A549 (cell line): ENCODE measurements around the gene MYO9A.

Experiments
- CBX8 ChIP-seq: fragments of 200-600 bp; sonication (generic); IDR thresholded peaks from 2 replicates; pipeline ENCODE4 v1.6.1; 2016
- CEBPB ChIP-seq, 2 experiments: fragments of >200 bp in 1 of 2; sonication (Bioruptor Twin) in 1 of 2; formaldehyde crosslinking in 1 of 2; IDR thresholded peaks; 2 replicates each; pipeline ENCODE4 v1.6.1; 2012 to 2016
- CHD4 ChIP-seq: fragments of 200-600 bp; sonication (generic); IDR thresholded peaks from 2 replicates; pipeline ENCODE4 v1.6.1; 2016; ENCODE audit warnings: antibody characterized with exemption, mild to moderate bottlenecking, borderline replicate concordance
- CTCF ChIP-seq: fragments of >200 bp; sonication (Bioruptor Twin); formaldehyde crosslinking; IDR thresholded peaks from 3 replicates; pipeline ENCODE4 v1.5.1; 2016
- JUNB ChIP-seq: fragments of >200 bp; sonication (Bioruptor Twin); formaldehyde crosslinking; IDR thresholded peaks from 2 replicates; pipeline ENCODE4 v1.6.1; 2016
- MAX ChIP-seq: IDR thresholded peaks from 2 replicates; pipeline ENCODE4 v1.6.1; 2012
- MYC ChIP-seq: IDR thresholded peaks from 2 replicates; pipeline ENCODE4 v1.6.1; 2012; ENCODE audit warnings: mild to moderate bottlenecking, inconsistent platforms, low read length, improper control_type of control experiment, borderline replicate concordance
- PHF8 ChIP-seq: fragments of 200-600 bp; sonication (generic); IDR thresholded peaks from 2 replicates; pipeline ENCODE4 v1.6.1; 2016; ENCODE audit warnings: low read depth, mild to moderate bottlenecking, antibody characterized with exemption, moderate library complexity, borderline replicate concordance
- POLR2A ChIP-seq: IDR thresholded peaks from 2 replicates; pipeline ENCODE4 v1.6.1; 2012; ENCODE audit warnings: mild to moderate bottlenecking, low read length
- RAD21 ChIP-seq, 2 experiments: fragments of >200 bp in 1 of 2; sonication (Bioruptor Twin) in 1 of 2; formaldehyde crosslinking in 1 of 2; IDR thresholded peaks in 1 of 2; conservative IDR thresholded peaks in 1 of 2; 2 replicates in 1 of 2; 3 replicates in 1 of 2; pipeline ENCODE4 v1.6.1; 2012 to 2018; ENCODE audit warnings: inconsistent platforms in 1 of 2
- RFX5 ChIP-seq: fragments of 450-650 bp; IDR thresholded peaks from 2 replicates; pipeline ENCODE4 v1.7.1; 2014; ENCODE audit warnings: antibody characterized with exemption, mild to moderate bottlenecking, moderate library complexity
- SMC3 ChIP-seq: fragments of >200 bp; sonication (Bioruptor Twin); formaldehyde crosslinking; IDR thresholded peaks from 3 replicates; pipeline ENCODE4 v1.6.1; 2018; ENCODE audit warnings: inconsistent platforms
- SREBF2 ChIP-seq: fragments of 450-650 bp; IDR thresholded peaks from 2 replicates; pipeline ENCODE4 v1.6.1; 2014; ENCODE audit warnings: mild to moderate bottlenecking, moderate library complexity
- USF2 ChIP-seq: fragments of 450-650 bp; IDR thresholded peaks from 2 replicates; pipeline ENCODE4 v1.6.1; 2014; ENCODE audit warnings: antibody characterized with exemption

GRCh38 chr15:72166716-72167417, 48.9 kb upstream of the MYO9A start:
- TF ChIP-seq MAX, result no peak
- TF ChIP-seq POLR2A, result no peak
- TF ChIP-seq CTCF, result no peak
- no peak for TF ChIP-seq CEBPB (IDR thresholded peaks at IDR 0.05)
- TF ChIP-seq RAD21 (conservative IDR thresholded peaks at IDR 0.05 in 1 of 2, IDR thresholded peaks at IDR 0.05 in 1 of 2), result no peak
- TF ChIP-seq MYC, result no peak
- TF ChIP-seq CBX8, result no peak
- TF ChIP-seq PHF8, result no peak
- no peak for TF ChIP-seq USF2
- TF ChIP-seq SREBF2, result no peak
- no peak for TF ChIP-seq CHD4
- TF ChIP-seq SMC3, result no peak
- TF ChIP-seq JUNB, result no peak
- TF ChIP-seq RFX5, result no peak
